ENCODE data around the gene GAGE12J. TPM values are rescaled to one million over a fixed set of nuclear protein-coding genes. Genes with fewer than 3 reads are reported as not detected.
"Not testable (repeated sequence)": the region's sequence is repeated elsewhere in the genome, so short reads cannot be mapped to it uniquely, and the experiment has no call there.

Gene GAGE12J
- total RNA-seq, 2 donors from 2014 or later = not detected

- intact Hi-C loops (cut with DNase I); DNase-seq; H3K4me1 ChIP-seq; H3K27me3 ChIP-seq; H3K27ac ChIP-seq; H3K9me3 ChIP-seq; ATAC-seq; H3K36me3 ChIP-seq (replicated peaks in 1 of 2; ENCODE audit: insufficient read depth in 1 of 2, low read depth in 2 of 2); H3K4me3 ChIP-seq: not testable (repeated sequence)
- 60 to 83% methylated on average over 1 to 6 of the region's 11 CpGs for WGBS, 2 donors
Observed at GRCh38 chrX:49330421-49330820, 8.6 kb downstream of the GAGE12J start.

- DNase-seq; H3K27me3 ChIP-seq; H3K9me3 ChIP-seq; H3K4me3 ChIP-seq; H3K4me1 ChIP-seq; ATAC-seq; intact Hi-C loops (cut with DNase I); H3K27ac ChIP-seq; H3K36me3 ChIP-seq (replicated peaks in 1 of 2; ENCODE audit: insufficient read depth in 1 of 2, low read depth in 2 of 2): not testable (repeated sequence)
- WGBS, 2 donors = no CpG with 5 or more reads among the region's 16 CpGs
Observed at GRCh38 chrX:49331282-49331681, 9.4 kb downstream of the GAGE12J start, which contains the start of gene GAGE13. Gene GAGE13, plus strand, starts transcription at chrX:49331582. Its CDS starts 1,156 bp downstream, at chrX:49332738.

- H3K4me3 ChIP-seq; H3K27me3 ChIP-seq; ATAC-seq; DNase-seq; H3K9me3 ChIP-seq; H3K36me3 ChIP-seq (replicated peaks in 1 of 2; ENCODE audit: insufficient read depth in 1 of 2, low read depth in 2 of 2); H3K4me1 ChIP-seq; H3K27ac ChIP-seq; intact Hi-C loops (cut with DNase I): not testable (repeated sequence)
- whole genome bisulfite sequencing, 2 donors = 97% methylated on average over 16 of the region's 26 CpGs; no CpG with 5 or more reads in 1 of the 2 donors
- peak in 1 of 3 donors; percentile 13 for TF ChIP-seq POLR2A (IDR thresholded peaks at IDR 0.05)
Observed at GRCh38 chrX:49331841-49332240, 10.0 kb downstream of the GAGE12J start.

- peak in 1 of 4 donors; percentile 30 for DNase-seq
- H3K4me3 ChIP-seq; H3K27me3 ChIP-seq; intact Hi-C loops (cut with DNase I); H3K9me3 ChIP-seq; ATAC-seq; H3K4me1 ChIP-seq; H3K36me3 ChIP-seq (replicated peaks in 1 of 2; ENCODE audit: insufficient read depth in 1 of 2, low read depth in 2 of 2); H3K27ac ChIP-seq: not testable (repeated sequence)
- whole genome bisulfite sequencing, 2 donors = 95% methylated on average over 11 of the region's 24 CpGs; no CpG with 5 or more reads in 1 of the 2 donors
Observed at GRCh38 chrX:49341449-49341848, 19.6 kb downstream of the GAGE12J start.

GRCh38 chrX:49344496-49345175 is 22.8 kb downstream of the GAGE12J start:
- H3K4me1 ChIP-seq; intact Hi-C loops (cut with DNase I); H3K4me3 ChIP-seq; H3K27ac ChIP-seq; H3K36me3 ChIP-seq (replicated peaks in 1 of 2; ENCODE audit: insufficient read depth in 1 of 2, low read depth in 2 of 2); H3K27me3 ChIP-seq; ATAC-seq; H3K9me3 ChIP-seq; DNase-seq: not testable (repeated sequence)
- 69 to 75% methylated on average over 14 of the region's 15 CpGs for WGBS, 2 donors

GRCh38 chrX:49345402-49345801 is 23.6 kb downstream of the GAGE12J start:
- intact Hi-C loops (cut with DNase I); H3K27ac ChIP-seq; ATAC-seq; DNase-seq; H3K4me1 ChIP-seq; H3K27me3 ChIP-seq; H3K36me3 ChIP-seq (replicated peaks in 1 of 2; ENCODE audit: insufficient read depth in 1 of 2, low read depth in 2 of 2); H3K9me3 ChIP-seq; H3K4me3 ChIP-seq: not testable (repeated sequence)
- WGBS, 2 donors = 67 to 95% methylated on average over 8 of the region's 10 CpGs

- H3K4me3 ChIP-seq; H3K36me3 ChIP-seq (replicated peaks in 1 of 2; ENCODE audit: insufficient read depth in 1 of 2, low read depth in 2 of 2); intact Hi-C loops (cut with DNase I); ATAC-seq; H3K27me3 ChIP-seq; H3K4me1 ChIP-seq; H3K27ac ChIP-seq; H3K9me3 ChIP-seq: not testable (repeated sequence)
- peak in 1 of 4 donors; percentile 24 for DNase-seq
- WGBS, 2 donors = 68 to 73% methylated on average over 9 to 11 of the region's 11 CpGs
Observed at GRCh38 chrX:49346150-49346549, 24.3 kb downstream of the GAGE12J start.

Other genes with a start within 250 kb of the GAGE12J start
- gene PRAF2, start 248.0 kb upstream of the GAGE12J start, total RNA-seq = 10 to 100 TPM in 1 of 2 donors, 1 to 10 TPM in 1; 5.4 to 10.9 TPM
- gene WDR45, start 242.2 kb upstream of the GAGE12J start, total RNA-seq = 10 to 100 TPM; 59.4 to 77.1 TPM
- 10 to 100 TPM; 12.9 to 15.3 TPM for gene GPKOW, start 198.3 kb upstream of the GAGE12J start, total RNA-seq
- 10 to 100 TPM; 13.2 to 40.9 TPM for gene MAGIX, start 159.3 kb upstream of the GAGE12J start, total RNA-seq
- gene PLP2, start 150.1 kb upstream of the GAGE12J start, total RNA-seq = 10 to 100 TPM; 19.4 to 30.1 TPM
- gene PRICKLE3, start 135.7 kb upstream of the GAGE12J start, total RNA-seq = 10 to 100 TPM in 1 of 2 donors, 1 to 10 TPM in 1; 7.5 to 13.2 TPM
- gene SYP, start 121.8 kb upstream of the GAGE12J start, total RNA-seq = 1 to 10 TPM; 5.4 to 6.6 TPM
- under 1 TPM in 1 of 2 donors, not detected in 1; 0.26 TPM for gene CACNA1F, start 88.7 kb upstream of the GAGE12J start, total RNA-seq
- gene CCDC22, start 86.6 kb upstream of the GAGE12J start, total RNA-seq = 1 to 10 TPM; 8.2 to 9.1 TPM
- not detected for gene FOXP3, start 57.3 kb upstream of the GAGE12J start, total RNA-seq
- 10 to 100 TPM in 1 of 2 donors, 1 to 10 TPM in 1; 3.0 to 16.3 TPM for gene PPP1R3F, start 52.2 kb upstream of the GAGE12J start, total RNA-seq
- not detected for gene GAGE10, start 18.4 kb upstream of the GAGE12J start, total RNA-seq
- gene GAGE13, start 9.5 kb downstream of the GAGE12J start, total RNA-seq = not detected
- not detected for gene GAGE12C, start 210.1 kb downstream of the GAGE12J start, total RNA-seq
- gene GAGE12D, start 219.7 kb downstream of the GAGE12J start, total RNA-seq = not detected
- not detected for gene GAGE12E, start 229.3 kb downstream of the GAGE12J start, total RNA-seq
- gene GAGE12F, start 238.8 kb downstream of the GAGE12J start, total RNA-seq = not detected
- gene GAGE12G, start 248.4 kb downstream of the GAGE12J start, total RNA-seq = not detected

All from body of pancreas (tissue), 4 donors.